HCEC 1CT (cell line): ENCODE data around the gene GP1BA.

ENCODE experiments used
- DNase-seq: peaks from one replicate; pipeline ENCODE4 v3.0.0-alpha.2; 2017

GP1BA gene

GRCh38 chr17:4931963-4932362 is at the start of gene GP1BA:
Gene GP1BA (plus strand): TSS chr17:4932277. CDS start chr17:4932605, 328 bp downstream.
- DNase-seq = no peak

- no peak for DNase-seq
Measured at GRCh38 chr17:4884489-4884888, 47.6 kb upstream of the GP1BA start.

GRCh38 chr17:4886830-4887229 is 45.2 kb upstream of the GP1BA start:
- no peak for DNase-seq

- no peak for DNase-seq
Measured at GRCh38 chr17:4887581-4887980, 44.5 kb upstream of the GP1BA start.

- no peak for DNase-seq
Measured at GRCh38 chr17:4891411-4892410, 40.4 kb upstream of the GP1BA start.

- no peak for DNase-seq
Measured at GRCh38 chr17:4892499-4893221, 39.4 kb upstream of the GP1BA start.

- DNase-seq = no peak
Measured at GRCh38 chr17:4893272-4893671, 38.8 kb upstream of the GP1BA start.

GRCh38 chr17:4893721-4894560 is 38.1 kb upstream of the GP1BA start:
- no peak for DNase-seq

GRCh38 chr17:4895121-4895520 is 37.0 kb upstream of the GP1BA start:
- DNase-seq = no peak

- DNase-seq = no peak
Measured at GRCh38 chr17:4895657-4896331, 36.3 kb upstream of the GP1BA start.

GRCh38 chr17:4896332-4897197 is 35.5 kb upstream of the GP1BA start:
- no peak for DNase-seq

- no peak for DNase-seq
Measured at GRCh38 chr17:4897198-4897687, 34.8 kb upstream of the GP1BA start.

- DNase-seq = no peak
Measured at GRCh38 chr17:4897785-4898184, 34.3 kb upstream of the GP1BA start.

GRCh38 chr17:4898351-4898750 is 33.7 kb upstream of the GP1BA start:
- no peak for DNase-seq

- no peak for DNase-seq
Measured at GRCh38 chr17:4898927-4899326, 33.1 kb upstream of the GP1BA start.

GRCh38 chr17:4899341-4900230 is 32.5 kb upstream of the GP1BA start, which contains the start of gene C17orf107:
Gene C17orf107 (plus strand): TSS chr17:4899536. CDS start chr17:4899763, 227 bp downstream.
- no peak for DNase-seq

- DNase-seq = no peak
Measured at GRCh38 chr17:4900231-4901107, 31.6 kb upstream of the GP1BA start.

- no peak for DNase-seq
Measured at GRCh38 chr17:4901108-4901647, 30.9 kb upstream of the GP1BA start.
